TTC549 (cell line): ENCODE data around the gene LHCGR.
"Not testable (repeated sequence)": the region's sequence is repeated elsewhere in the genome, so short reads cannot be mapped to it uniquely, and the experiment has no call there.

Source experiments
- FAIRE-seq: peaks from 2 replicates; lab custom pipeline; 2012; peaks lifted over from hg19 to GRCh38; lab: Jason Lieb, UNC

Gene LHCGR

GRCh38 chr2:48709096-48710034 lies 46.2 kb downstream of the LHCGR start:
- FAIRE-seq, result no peak

- no peak for FAIRE-seq
These were observed 48.1 kb downstream of the LHCGR start for GRCh38 chr2:48707466-48707865.

DNA sequence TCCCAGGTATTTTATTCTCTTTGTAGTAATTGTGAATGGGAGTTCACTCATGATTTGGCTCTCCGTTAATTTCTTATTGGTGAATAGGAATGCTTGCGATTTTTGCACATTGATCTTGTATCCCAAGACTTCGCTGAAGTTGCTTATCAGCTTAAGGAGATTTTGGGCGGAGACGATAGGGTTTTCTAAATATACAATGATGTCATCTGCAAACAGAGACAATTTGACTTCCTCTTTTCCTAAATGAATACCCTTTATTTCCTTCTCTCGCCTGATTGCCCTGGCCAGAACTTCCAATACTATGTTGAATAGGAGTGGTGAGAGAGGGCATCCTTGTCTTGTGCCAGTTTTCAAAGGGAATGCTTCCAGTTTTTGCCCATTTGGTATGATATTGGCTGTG lies 51.9 kb downstream of the LHCGR start:
- FAIRE-seq, result not testable (repeated sequence)

DNA sequence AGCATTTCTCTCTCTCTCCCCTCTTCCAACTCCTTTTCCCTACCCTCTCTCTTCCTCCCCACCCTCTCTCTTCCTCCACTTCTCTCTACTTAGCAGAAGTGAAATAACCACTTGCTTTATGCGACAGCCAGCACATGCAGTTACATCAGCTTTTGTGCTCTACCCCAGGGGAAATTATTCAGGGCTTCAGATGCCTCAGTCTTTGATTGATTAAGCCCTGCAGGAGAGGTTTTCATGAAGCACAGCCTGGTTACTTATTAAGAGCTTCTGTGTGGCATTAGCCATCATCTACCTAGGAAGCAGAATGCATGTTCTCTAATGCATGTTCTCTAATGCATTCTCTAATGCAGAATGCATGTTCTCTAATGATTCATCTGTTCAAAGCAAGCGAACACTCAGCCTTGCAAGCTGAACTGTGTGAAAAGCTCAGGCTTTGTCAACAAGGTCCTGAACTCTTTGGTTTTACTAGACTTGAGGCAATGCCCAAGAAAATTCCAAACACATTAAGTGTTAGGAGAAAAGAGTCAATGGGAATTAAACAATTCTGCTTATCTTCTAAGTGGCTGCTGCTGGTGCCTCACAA lies 56.1 kb downstream of the LHCGR start:
- no peak for FAIRE-seq

- FAIRE-seq, result no peak
These were observed 58.6 kb downstream of the LHCGR start for GRCh38 chr2:48696881-48697280.

DNA sequence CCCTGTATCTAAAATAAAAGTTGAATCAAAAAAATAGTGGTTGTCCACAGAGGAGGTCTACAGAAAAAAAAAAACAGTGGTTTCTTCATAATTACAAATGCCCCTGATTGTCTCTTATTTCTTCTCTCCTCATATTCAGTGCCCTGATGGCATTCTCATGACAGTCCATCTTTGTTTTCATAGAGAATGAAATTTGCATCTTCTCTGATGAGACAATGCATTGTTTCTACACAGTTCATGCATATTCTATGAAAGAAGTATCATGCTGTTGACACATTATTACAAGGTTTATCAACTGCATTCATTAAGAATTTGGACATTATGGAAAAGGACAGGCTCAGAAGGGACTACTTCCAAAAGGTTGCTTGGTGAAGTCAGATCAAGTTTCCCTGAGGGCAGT lies 59.5 kb downstream of the LHCGR start:
- no peak for FAIRE-seq

DNA sequence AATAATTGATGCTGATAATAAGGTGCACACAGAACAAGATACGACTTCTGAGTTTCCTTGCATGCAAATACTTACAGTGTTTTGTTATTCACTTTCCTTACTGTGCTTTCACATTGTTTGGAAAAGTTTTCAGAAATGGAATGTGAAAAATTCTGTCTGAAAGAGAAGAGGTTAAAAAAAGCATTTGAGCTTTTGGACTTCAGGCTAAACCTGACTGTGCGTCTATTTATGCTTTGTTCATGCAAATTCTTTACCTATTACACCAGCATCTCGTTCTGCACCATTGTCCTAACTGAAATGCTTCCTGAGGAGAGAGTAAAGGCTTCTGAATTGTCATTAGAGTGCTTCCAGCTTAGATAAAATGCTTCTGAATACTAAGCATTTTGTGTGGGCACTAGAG lies 61.4 kb downstream of the LHCGR start:
- no peak for FAIRE-seq

GRCh38 chr2:48693645-48694044 lies 61.9 kb downstream of the LHCGR start:
- no peak for FAIRE-seq

DNA sequence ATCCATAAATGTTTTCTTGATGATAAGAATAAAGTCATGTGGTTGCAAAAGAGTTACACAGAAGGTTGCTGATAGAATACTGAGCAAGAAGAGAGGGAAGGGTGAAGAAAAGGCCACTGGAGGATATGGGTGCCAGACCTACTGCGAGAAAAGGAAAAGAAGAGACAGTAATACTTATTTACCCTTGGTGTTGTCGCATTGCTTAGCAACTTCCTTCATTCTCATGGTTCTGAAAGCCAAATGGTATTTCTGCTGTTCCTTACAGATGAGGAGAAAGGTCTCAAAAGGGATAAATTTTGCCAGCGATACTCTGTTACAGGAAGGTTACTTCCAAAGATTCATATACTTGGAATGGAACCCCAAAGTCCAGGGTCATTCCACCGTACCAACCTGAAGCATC lies 62.5 kb downstream of the LHCGR start:
- no peak for FAIRE-seq

GRCh38 chr2:48691935-48692691 lies 63.4 kb downstream of the LHCGR start:
- FAIRE-seq, result no peak

- no peak for FAIRE-seq
These were observed 70.4 kb downstream of the LHCGR start for GRCh38 chr2:48685126-48685525.

DNA sequence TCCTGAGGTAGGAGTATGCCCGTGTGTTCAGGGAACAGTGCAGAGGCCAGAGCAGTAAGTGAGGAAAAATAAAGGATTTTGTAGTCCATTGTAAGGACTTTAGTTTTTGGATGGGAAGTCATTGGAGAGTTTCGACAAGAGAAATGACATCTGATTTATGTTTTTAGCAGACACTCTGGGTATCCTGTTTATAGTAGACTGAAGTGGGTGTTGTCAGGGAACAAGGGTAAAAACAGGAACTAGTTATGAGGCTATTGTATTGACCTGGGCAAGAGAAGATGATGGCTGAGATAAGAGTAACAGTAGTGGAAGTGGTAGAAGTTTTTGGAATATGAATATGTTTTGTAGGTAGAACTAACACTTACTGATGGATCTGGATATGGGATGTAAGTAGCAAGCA lies 78.1 kb downstream of the LHCGR start:
- no peak for FAIRE-seq

GRCh38 chr2:48674933-48675332 lies 80.6 kb downstream of the LHCGR start:
- no peak for FAIRE-seq

GRCh38 chr2:48673581-48673980 lies 81.9 kb downstream of the LHCGR start:
- FAIRE-seq, result no peak

DNA sequence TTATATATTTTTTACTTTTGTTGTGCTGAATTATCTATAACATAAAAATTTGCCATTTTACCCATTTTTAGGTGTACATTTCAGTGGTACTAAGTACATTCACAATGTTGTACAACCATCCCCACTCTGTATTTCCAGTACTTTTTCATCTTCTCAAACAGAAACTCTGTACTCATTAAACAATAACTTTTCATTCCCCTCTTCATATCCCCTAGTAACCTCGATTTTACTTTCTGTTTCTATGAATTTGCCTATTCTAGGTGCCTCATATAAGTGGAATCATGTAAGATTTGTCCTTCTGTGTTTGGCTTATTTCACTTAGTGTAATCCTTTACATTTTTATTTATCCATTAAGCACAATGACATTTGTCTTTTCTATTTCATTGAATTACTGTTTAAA lies 86.5 kb downstream of the LHCGR start:
- no peak for FAIRE-seq

GRCh38 chr2:48651158-48651790 lies 104.2 kb downstream of the LHCGR start:
- FAIRE-seq, result no peak

- no peak for FAIRE-seq
These were observed 117.3 kb downstream of the LHCGR start for GRCh38 chr2:48638261-48638660.
